GM12865 (cell line): ENCODE results near the gene CTNNA3.

Source experiments
- DNase-seq: peaks from one replicate; pipeline ENCODE4 v3.0.0; 2010; ENCODE audit warnings: low read depth
- H3K4me3 ChIP-seq: 2 replicates; pipeline ENCODE4 v1.5.1; 2011; ENCODE audit warnings: mild to moderate bottlenecking, low read depth, low read length, control low read depth
- TF ChIP-seq, protein P1 (sequence below): IDR thresholded peaks from 2 replicates; pipeline ENCODE4 v1.5.1; 2011; ENCODE audit warnings: low read length, control low read depth, low read depth, inconsistent platforms; ENCODE audit not compliant: insufficient read depth; ENCODE audit errors: missing control alignments

Gene CTNNA3

DNA sequence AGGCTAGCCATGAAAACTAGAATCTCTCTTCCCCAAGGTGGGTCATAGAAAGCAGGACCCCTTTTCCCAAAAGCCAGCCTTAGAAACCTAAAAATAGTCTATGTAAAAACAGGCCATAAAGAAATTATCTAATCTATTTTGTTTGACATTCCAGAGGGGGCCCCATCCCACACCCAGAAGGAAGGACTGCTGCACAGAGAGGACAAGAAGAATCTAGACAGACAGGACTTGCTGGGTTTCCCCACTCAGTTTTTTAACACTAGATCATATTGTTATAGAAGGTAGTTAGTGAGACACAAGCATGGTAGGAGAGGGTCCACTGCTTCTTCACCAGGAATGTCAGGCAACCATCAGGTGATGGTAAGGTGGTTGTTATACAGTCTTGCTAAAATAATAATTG lies 413.1 kb downstream of the CTNNA3 start:
- H3K4me3 ChIP-seq: no peak overlapping the region
- TF ChIP-seq, protein P1, sequence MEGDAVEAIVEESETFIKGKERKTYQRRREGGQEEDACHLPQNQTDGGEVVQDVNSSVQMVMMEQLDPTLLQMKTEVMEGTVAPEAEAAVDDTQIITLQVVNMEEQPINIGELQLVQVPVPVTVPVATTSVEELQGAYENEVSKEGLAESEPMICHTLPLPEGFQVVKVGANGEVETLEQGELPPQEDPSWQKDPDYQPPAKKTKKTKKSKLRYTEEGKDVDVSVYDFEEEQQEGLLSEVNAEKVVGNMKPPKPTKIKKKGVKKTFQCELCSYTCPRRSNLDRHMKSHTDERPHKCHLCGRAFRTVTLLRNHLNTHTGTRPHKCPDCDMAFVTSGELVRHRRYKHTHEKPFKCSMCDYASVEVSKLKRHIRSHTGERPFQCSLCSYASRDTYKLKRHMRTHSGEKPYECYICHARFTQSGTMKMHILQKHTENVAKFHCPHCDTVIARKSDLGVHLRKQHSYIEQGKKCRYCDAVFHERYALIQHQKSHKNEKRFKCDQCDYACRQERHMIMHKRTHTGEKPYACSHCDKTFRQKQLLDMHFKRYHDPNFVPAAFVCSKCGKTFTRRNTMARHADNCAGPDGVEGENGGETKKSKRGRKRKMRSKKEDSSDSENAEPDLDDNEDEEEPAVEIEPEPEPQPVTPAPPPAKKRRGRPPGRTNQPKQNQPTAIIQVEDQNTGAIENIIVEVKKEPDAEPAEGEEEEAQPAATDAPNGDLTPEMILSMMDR: no peak
- DNase-seq: no peak

DNA sequence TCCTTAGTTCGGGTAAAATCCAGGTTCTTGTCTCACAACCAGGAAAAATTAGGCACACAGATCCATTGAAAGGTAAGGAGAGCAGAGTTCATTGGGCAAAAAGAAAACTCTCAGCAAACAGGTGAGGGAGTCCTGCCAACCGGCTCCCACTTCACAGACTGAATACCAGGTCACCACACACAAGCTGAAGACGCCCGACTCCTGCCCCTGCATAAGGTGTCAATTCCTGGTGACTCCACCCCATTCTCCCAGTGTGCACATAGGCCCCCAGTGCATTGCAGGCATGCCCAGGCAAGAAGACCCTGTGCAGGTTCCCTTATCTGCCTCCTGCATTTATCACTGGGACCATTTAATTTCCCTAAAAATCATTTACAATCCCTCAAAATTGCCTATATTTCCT lies 415.6 kb downstream of the CTNNA3 start:
- TF ChIP-seq, protein P1: no peak
- H3K4me3 ChIP-seq: no peak overlapping the region
- DNase-seq: no peak

DNA sequence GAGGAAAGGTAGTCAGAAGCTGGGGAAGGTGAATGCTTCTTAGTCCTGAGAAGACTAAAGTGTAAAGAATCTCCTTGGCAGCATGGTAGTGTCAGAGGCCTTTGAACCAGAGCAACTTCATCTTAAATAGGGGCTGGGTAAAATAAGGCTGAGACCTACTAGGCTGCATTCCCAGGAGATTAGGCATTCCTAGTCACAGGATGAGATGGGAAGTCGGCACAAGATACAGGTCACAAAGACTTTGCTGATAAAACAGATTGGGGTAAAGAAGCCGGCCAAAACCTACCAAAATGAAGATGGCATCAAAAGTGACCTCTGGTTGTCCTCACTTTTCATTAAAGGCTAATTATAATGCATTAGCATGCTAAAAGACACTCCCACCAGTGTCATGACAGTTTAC lies 418.6 kb downstream of the CTNNA3 start:
- DNase-seq: no peak
- H3K4me3 ChIP-seq: no peak overlapping the region
- TF ChIP-seq, protein P1: no peak

DNA sequence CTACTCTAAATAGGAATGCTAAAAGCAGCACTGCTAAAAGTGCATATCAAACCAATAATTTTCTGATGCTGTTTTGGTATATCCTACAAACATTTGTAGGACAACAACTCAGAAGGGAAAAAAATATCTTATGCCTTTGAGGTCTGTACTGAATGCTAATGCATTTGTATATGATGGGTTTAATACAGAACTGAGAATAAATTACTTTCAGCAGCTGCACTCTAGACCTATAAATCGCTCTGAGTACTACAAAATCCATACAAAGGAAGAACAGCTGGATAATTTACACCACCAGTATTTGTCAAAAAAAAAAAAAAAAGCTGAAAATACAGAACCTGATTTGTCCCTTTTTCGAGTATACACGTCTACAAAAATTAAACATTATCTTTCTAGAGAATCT lies 426.2 kb downstream of the CTNNA3 start:
- no peak overlapping the region for H3K4me3 ChIP-seq
- TF ChIP-seq, protein P1: no peak
- DNase-seq: no peak

DNA sequence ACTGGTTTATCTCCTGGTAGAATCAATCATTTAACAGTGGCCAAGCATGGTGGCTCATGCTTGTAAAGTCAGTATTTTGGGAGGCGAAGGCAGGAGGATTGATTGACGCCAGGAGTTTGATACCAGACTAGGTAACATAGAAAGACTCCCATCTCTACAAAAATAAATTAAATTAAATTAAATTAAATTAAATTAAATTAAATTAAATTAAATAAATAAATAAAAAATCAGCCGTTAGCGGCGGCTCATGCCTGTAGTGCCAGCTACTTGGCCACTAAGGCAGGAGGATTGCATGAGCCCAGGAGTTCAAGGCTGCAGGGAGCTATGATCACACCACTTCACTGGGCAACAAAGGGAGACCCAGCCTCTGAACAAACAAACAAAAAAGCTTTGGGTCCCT lies 427.8 kb downstream of the CTNNA3 start:
- no peak overlapping the region for H3K4me3 ChIP-seq
- DNase-seq: no peak
- TF ChIP-seq, protein P1: no peak

DNA sequence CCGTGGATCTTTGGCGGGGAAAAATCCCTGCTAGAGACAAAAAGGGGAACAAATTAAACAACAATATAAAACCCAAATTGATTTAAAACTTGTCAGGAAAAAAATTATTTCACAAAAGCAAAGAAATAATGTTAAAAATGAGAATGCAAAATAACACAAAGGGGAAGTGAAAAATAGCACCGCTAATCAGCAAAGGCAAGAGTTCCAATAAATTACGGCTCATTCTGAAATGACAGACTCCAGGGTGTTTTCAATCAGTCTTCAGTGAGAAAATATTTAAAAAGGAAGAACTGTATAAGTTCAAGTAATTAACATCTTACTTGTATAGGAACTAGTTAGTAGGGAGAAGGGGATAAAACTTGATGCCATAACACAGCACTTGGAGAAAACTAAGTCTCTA lies 433.3 kb downstream of the CTNNA3 start:
- no peak overlapping the region for H3K4me3 ChIP-seq
- TF ChIP-seq, protein P1: no peak
- DNase-seq: no peak

DNA sequence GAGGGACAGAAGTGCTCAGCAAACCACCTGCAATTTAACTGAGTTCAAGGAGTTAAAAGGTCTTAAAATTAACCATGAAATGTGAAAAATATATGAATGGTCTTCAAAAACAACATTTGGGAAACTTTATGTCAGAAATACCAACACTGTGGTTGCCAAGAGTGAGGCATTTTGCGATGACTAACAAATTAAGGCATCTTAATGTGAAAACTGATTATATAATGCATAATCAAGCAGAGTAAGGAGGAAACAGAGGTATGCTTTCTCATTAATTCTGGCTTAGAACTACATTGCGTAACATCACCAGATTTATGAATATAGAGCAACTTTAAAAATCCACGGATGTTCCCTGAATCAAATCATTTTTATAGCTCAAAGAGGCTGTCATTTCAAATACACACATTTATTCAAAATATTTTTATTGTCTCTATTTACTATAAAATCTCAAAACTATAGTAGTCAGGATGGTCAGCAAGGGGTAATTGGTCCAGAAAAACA lies 434.6 kb downstream of the CTNNA3 start:
- DNase-seq: no peak
- no peak overlapping the region for H3K4me3 ChIP-seq
- TF ChIP-seq, protein P1: no peak
